Stimulated activated CD8-positive, alpha-beta memory T cell treated with anti-CD3 and anti-CD28 coated beads, Interleukin-15, amount 100 ng/mL, for 1 hour (primary cell): ENCODE data around the gene CAMTA1.

Experiments used
- DNase-seq: peaks from one replicate; pipeline ENCODE4 v3.0.0-alpha.2; 2020; ENCODE audit warnings: low read depth

Gene CAMTA1

GRCh38 chr1:7743346-7743745 lies 958.1 kb downstream of the CAMTA1 start:
- no peak for DNase-seq

- DNase-seq, result no peak
Measured at GRCh38 chr1:7744882-7745281, 959.6 kb downstream of the CAMTA1 start.

- no peak for DNase-seq
Measured at GRCh38 chr1:7745783-7746182, 960.5 kb downstream of the CAMTA1 start.

- DNase-seq, result no peak
Measured at GRCh38 chr1:7747605-7748004, 962.4 kb downstream of the CAMTA1 start.

DNA sequence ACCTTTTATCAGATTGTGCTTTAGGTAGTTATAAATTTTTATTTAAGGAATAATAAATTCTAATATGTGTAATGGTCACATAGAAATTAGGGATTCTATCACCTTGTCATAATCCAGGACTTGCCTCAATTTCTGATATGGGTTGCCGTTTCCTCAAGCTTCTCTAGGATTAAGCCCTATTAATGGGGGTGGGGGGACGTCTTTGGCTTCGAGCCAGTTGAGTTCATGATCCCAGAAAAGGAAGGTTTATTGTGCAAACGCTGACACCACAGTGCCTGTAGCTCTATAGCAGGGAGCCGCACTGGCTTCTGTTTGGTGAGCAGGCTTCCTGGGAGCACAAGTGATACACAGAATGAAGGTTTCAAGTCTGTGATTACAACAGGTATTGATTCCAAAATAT lies 963.9 kb downstream of the CAMTA1 start:
- DNase-seq, result no peak

- no peak for DNase-seq
Measured at GRCh38 chr1:7751174-7751573, 965.9 kb downstream of the CAMTA1 start.

GRCh38 chr1:7752512-7753417 lies 967.5 kb downstream of the CAMTA1 start:
- peak; percentile 15 for DNase-seq

- DNase-seq, result no peak
Measured at GRCh38 chr1:7753641-7754040, 968.4 kb downstream of the CAMTA1 start.

DNA sequence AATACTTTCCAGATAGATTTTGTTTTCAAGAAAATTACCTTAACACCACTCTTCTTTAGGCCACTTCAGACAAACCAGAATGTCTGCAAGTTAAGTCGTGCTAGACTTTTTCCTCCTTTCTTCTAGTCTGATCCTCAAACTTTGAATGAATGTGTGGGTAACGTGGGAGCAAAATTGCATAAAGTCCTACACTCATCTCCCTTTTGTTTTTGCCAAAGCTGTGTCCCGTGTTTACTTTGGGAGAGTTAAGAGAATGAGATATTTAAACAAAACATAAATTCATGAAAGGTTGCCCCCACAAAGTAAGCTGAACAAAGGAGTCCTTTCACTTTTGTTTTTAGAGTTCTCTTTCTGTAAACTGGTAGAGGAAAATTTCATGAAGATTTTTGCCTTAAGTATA lies 969.0 kb downstream of the CAMTA1 start:
- DNase-seq, result no peak

DNA sequence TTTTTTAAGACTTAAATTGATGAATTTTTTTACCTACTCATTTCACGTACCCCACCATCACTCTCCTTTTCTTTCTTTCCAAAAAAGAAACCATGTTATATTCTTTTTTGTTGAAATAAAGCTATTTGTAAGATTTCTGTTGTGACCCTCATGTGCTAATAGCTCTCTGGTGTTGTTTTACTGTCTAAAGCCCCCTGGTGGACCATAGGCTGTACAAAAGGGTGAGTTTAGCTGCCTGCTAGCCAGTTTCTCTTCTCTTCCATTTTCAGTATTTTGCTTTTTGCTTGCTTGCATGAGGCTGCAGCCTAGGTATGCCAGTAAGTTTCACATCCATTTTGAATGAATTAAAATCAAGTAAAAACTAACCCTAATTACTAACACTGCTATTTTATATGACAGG lies 970.2 kb downstream of the CAMTA1 start:
- DNase-seq, result no peak

- no peak for DNase-seq
Measured at GRCh38 chr1:7760245-7760644, 975.0 kb downstream of the CAMTA1 start.

DNA sequence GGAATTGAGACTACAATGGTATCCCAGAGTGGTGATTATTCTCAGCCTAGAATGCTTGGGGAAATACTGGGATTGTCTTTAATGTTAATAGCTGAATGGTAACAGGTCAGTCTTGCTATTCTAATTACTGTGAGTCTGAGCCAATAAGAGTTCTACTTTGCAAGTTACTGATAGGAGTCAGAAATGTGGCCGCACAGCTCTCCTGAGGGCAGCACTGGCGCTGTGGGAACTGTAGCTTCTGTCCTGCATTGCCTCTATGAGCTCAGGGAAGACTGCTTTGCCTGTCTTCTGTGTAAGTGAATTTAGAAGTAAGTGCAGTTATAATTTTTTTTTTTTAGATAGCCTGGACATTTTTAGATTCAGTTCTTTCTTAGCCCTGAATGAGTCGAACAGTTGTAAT lies 975.8 kb downstream of the CAMTA1 start:
- DNase-seq, result no peak

- DNase-seq, result no peak
Measured at GRCh38 chr1:7767176-7767575, 981.9 kb downstream of the CAMTA1 start.

- no peak for DNase-seq
Measured at GRCh38 chr1:7768583-7768982, 983.3 kb downstream of the CAMTA1 start.

- DNase-seq, result no peak
Measured at GRCh38 chr1:7769673-7770412, 984.6 kb downstream of the CAMTA1 start.

GRCh38 chr1:7770669-7770996 lies 985.4 kb downstream of the CAMTA1 start:
- DNase-seq, result no peak

- DNase-seq, result peak; percentile 83
Measured at GRCh38 chr1:7770997-7771822, 986.0 kb downstream of the CAMTA1 start, which contains the start of gene VAMP3. Gene VAMP3, plus strand, starts transcription at chr1:7771296. Its CDS starts 88 bp downstream, at chr1:7771384.

DNA sequence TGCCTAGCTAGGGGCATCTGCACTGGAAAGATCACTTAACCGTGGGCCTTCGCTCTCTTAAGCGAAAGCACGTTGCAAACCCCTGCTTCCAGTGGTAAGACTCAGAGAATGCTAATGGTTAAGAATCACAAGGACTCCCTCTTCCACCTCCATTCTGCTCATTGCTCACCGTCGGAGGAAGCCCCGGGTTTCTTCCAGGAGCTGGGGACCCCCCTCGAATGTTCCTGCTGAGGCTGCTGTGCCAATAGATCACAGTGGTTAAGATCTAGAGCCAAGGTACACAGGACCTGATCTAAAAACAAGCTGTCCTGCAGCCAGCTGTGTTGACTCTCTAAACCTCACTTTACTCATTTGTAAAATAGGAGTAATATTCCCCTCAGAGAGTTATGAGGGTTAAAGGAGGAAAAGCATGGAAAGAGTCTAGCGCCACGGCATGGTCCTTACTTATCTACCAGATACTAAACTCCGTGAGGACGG lies 986.6 kb downstream of the CAMTA1 start:
- DNase-seq, result no peak

- no peak for DNase-seq
Measured at GRCh38 chr1:7777591-7777990, 992.3 kb downstream of the CAMTA1 start.

DNA sequence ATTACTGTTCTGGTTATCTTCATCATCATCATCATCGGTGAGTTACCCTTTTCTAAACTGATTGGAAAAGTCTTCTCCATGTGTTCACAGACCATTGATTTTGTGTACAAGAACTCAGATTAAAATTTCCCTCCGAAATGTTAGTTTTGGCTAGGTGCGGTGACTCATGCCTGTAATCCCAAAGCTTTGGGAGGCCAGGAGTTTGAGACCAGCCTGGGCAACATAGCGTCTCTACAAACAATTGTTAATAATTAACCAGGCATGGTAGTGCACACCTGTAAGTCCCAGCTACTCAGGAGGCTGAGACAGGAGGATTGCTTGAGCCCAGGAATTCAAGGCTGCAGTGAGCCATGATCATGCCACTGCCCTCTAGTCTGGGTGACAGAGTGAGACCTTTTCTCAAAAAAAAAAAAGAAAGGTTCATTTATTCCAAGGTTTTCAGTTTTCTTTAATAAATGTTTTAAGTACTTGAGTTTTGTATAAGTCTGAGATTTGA lies 992.9 kb downstream of the CAMTA1 start:
- DNase-seq, result no peak

DNA sequence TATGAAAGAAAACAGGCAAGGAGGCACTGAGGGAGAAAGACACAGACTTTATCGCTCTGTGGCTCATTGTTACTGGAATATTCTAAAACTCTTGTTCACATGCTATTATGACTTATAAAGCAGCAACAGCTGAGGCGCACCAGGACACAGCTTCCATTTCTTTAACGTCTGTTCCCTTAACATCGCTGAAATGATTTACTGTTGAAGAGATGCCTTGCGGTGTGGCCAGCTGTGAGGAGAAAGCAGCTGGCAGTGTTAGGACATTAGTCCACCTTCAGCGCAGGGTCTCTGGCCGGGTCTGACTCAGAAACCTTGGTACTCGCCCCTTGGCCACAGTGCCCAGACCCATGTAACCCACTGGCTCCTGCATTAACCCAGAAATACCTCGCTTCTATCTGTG lies 995.7 kb downstream of the CAMTA1 start:
- DNase-seq, result no peak

DNA sequence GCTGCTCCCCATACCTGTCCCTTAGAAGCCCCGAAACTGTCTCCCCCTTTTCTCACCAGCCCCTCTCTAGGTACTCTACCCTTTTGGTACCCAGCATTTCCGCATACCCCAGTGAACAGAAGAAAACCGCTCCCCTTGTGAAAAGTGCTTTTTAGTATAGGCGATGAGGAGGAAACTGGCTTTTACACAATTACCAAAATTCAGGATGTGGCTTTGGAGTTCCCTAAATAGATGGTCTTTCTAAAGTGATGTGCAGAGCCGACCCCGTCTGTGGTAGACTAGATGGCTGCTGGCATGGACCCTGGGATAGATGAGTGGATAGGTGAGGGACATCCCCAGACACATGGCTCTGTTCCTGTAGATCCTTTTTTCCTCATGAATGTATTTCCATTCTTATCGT lies 996.2 kb downstream of the CAMTA1 start:
- DNase-seq, result no peak
